ENCODE data around the gene GAL3ST1. TPM values are rescaled to one million over a fixed set of nuclear protein-coding genes. Genes with fewer than 3 reads are reported as not detected.

GAL3ST1 gene
- total and polyA plus RNA-seq, 2 experiments from 2014 or later = 11.4 to 17.1 TPM

DNA sequence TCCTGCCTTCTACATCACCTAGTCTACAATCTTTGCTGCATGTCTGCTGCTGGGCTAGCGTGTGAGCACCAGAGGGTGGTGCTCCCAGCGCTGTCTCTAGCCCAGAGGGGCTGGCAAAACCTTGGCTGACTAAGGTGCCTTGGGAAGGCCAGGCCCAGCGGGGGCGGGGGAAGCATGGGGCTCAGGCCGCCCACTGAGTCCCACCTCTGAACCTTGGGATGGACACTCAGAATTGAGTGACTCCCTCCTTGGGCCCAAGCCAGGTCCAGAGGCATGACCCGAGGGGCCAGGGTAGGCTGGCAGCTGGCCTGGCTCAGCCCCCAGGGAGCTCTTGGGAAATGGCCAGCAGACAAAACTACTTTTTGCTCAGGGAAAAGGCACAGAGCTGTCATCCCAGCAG is 7.6 kb upstream of the GAL3ST1 start:
- WGBS (ENCODE audit: low lambda C conversion rate, missing lambda C conversion rate) = 96% methylated on average over 6 of the region's 6 CpGs
- Histone ChIP-seq H3K27ac (no peak overlapping the region), H2AFZ (no peak overlapping the region), H3K4me1 (ENCODE audit: insufficient read depth) (no peaks in the 10 kb centered on the region), H3K9me2 (replicated peaks; ENCODE audit: insufficient read depth) (no peaks in the 10 kb centered on the region), H3K4me2 (no peak overlapping the region), H3K36me3 (replicated peaks; ENCODE audit: insufficient read depth, low read depth) (no peaks in the 10 kb centered on the region), H3K4me3 (no peak overlapping the region), H3K27me3 (no peaks in the 10 kb centered on the region), H4K20me1 (ENCODE audit: insufficient read depth, poor library complexity, severe bottlenecking) (no peaks in the 10 kb centered on the region), H3K79me2 (no peaks in the 10 kb centered on the region), H3K9me3 (ENCODE audit: low read depth) (no peaks in the 10 kb centered on the region)
- no peak for TF ChIP-seq EZH2phosphoT487 (IDR thresholded peaks at IDR 0.05; ENCODE audit: low read depth, severe bottlenecking, unreplicated experiment)
- no peak for TF ChIP-seq EZH2 (IDR thresholded peaks at IDR 0.05; ENCODE audit: borderline replicate concordance)
- TF ChIP-seq, protein P1, sequence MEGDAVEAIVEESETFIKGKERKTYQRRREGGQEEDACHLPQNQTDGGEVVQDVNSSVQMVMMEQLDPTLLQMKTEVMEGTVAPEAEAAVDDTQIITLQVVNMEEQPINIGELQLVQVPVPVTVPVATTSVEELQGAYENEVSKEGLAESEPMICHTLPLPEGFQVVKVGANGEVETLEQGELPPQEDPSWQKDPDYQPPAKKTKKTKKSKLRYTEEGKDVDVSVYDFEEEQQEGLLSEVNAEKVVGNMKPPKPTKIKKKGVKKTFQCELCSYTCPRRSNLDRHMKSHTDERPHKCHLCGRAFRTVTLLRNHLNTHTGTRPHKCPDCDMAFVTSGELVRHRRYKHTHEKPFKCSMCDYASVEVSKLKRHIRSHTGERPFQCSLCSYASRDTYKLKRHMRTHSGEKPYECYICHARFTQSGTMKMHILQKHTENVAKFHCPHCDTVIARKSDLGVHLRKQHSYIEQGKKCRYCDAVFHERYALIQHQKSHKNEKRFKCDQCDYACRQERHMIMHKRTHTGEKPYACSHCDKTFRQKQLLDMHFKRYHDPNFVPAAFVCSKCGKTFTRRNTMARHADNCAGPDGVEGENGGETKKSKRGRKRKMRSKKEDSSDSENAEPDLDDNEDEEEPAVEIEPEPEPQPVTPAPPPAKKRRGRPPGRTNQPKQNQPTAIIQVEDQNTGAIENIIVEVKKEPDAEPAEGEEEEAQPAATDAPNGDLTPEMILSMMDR (IDR thresholded peaks at IDR 0.05; ENCODE audit: poor library complexity) = no peak
- DNase-seq (ENCODE audit: low spot score) = no peak

DNA sequence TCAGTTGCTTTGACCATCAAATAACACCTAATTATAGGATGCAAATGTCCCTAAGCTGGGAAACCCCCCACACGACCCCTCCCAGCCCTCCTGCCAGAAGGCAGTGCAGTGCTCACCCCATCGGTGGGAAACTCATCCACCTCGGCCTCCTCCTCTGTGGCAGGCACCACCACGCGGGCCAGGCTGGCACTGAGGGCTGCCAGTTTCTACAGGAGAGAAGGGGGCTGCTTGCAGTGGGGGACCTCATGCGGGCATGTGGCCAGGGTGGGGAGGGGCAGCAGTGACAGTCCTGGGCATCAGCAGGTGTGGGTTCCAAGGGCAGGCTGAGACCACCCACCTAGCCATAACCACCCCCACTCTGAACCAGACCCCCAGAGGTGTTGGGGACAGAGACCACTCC is 6.4 kb upstream of the GAL3ST1 start:
- 93% methylated on average over 6 of the region's 6 CpGs for WGBS (ENCODE audit: low lambda C conversion rate, missing lambda C conversion rate)
- H3K36me3 ChIP-seq (replicated peaks; ENCODE audit: insufficient read depth, low read depth) = no peaks in the 10 kb centered on the region
- no peak overlapping the region for H3K4me2 ChIP-seq
- TF ChIP-seq EZH2phosphoT487 (IDR thresholded peaks at IDR 0.05; ENCODE audit: low read depth, severe bottlenecking, unreplicated experiment) (no peak), EZH2 (IDR thresholded peaks at IDR 0.05; ENCODE audit: borderline replicate concordance) (no peak)
- TF ChIP-seq, protein P1 (IDR thresholded peaks at IDR 0.05; ENCODE audit: poor library complexity) = no peak
- no peaks in the 10 kb centered on the region for H4K20me1 ChIP-seq (ENCODE audit: insufficient read depth, poor library complexity, severe bottlenecking)
- no peaks in the 10 kb centered on the region for H3K4me1 ChIP-seq (ENCODE audit: insufficient read depth)
- H2AFZ ChIP-seq = no peak overlapping the region
- no peak for DNase-seq (ENCODE audit: low spot score)
- no peak overlapping the region for H3K27ac ChIP-seq
- no peak overlapping the region for H3K4me3 ChIP-seq
- no peaks in the 10 kb centered on the region for H3K9me2 ChIP-seq (replicated peaks; ENCODE audit: insufficient read depth)
- H3K27me3 ChIP-seq = no peaks in the 10 kb centered on the region
- H3K9me3 ChIP-seq (ENCODE audit: low read depth) = no peaks in the 10 kb centered on the region
- H3K79me2 ChIP-seq = no peaks in the 10 kb centered on the region

DNA sequence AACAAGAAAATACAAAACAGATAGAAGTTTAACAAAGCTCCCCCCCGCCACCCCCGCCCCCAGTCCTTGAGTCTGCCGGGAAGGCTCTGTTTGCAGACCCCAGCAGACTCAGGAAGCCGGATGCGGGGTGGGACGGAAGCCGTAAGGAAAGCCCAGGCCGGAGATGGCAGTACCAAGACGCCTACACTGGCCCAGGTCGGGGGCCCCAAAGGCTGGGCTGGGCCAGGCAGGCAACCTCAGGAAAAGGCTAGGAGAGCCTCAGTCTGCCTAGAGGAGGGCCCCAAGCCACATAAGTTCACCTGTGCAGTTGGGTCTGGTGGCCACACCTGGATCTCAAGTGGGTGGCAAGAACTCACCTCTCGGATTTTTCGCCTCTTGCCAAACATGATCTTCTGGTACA is 4.0 kb upstream of the GAL3ST1 start:
- no peak overlapping the region for H2AFZ ChIP-seq
- TF ChIP-seq EZH2 (IDR thresholded peaks at IDR 0.05; ENCODE audit: borderline replicate concordance) = no peak
- TF ChIP-seq, protein P1 (IDR thresholded peaks at IDR 0.05; ENCODE audit: poor library complexity) = no peak
- TF ChIP-seq EZH2phosphoT487 (IDR thresholded peaks at IDR 0.05; ENCODE audit: low read depth, severe bottlenecking, unreplicated experiment) = no peak
- no peaks in the 10 kb centered on the region for H3K79me2 ChIP-seq
- no peak overlapping the region for H3K4me2 ChIP-seq
- no peaks in the 10 kb centered on the region for H3K9me2 ChIP-seq (replicated peaks; ENCODE audit: insufficient read depth)
- H3K36me3 ChIP-seq (replicated peaks; ENCODE audit: insufficient read depth, low read depth) = no peaks in the 10 kb centered on the region
- H3K27me3 ChIP-seq = no peaks in the 10 kb centered on the region
- no peak overlapping the region for H3K27ac ChIP-seq
- no peaks in the 10 kb centered on the region for H3K9me3 ChIP-seq (ENCODE audit: low read depth)
- H4K20me1 ChIP-seq (ENCODE audit: insufficient read depth, poor library complexity, severe bottlenecking) = no peaks in the 10 kb centered on the region
- 96% methylated on average over 12 of the region's 12 CpGs for WGBS (ENCODE audit: low lambda C conversion rate, missing lambda C conversion rate)
- H3K4me3 ChIP-seq = no peak overlapping the region
- H3K4me1 ChIP-seq (ENCODE audit: insufficient read depth) = peaks cover 10% of the 10 kb centered on the region
- DNase-seq (ENCODE audit: low spot score) = no peak

DNA sequence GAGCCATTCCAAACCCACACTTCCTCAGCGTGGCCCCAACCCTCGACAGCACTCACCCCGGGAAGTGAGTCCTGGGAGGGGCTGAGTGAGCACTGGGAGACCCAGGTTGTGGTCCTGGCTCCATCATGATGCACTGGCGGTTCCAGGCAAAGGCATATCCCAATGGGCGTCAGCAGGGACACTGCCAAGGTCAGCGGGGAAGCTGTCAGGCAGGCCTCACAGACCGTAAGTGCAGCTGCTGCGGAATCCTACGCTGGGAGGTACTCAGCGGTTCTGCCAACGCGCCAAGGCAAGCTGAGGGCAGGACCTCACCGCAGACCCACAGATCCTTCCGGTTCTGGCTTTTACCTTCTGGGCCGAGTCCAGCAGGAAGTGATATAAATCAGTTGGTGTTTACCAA is 1.4 kb upstream of the GAL3ST1 start:
- H3K27ac ChIP-seq = no peak overlapping the region
- no peak overlapping the region for H2AFZ ChIP-seq
- TF ChIP-seq, protein P1 (IDR thresholded peaks at IDR 0.05; ENCODE audit: poor library complexity) = no peak
- TF ChIP-seq EZH2phosphoT487 (IDR thresholded peaks at IDR 0.05; ENCODE audit: low read depth, severe bottlenecking, unreplicated experiment) (no peak), EZH2 (IDR thresholded peaks at IDR 0.05; ENCODE audit: borderline replicate concordance) (no peak)
- peaks cover 14% of the 10 kb centered on the region for H3K4me1 ChIP-seq (ENCODE audit: insufficient read depth)
- no peaks in the 10 kb centered on the region for H3K36me3 ChIP-seq (replicated peaks; ENCODE audit: insufficient read depth, low read depth)
- H4K20me1 ChIP-seq (ENCODE audit: insufficient read depth, poor library complexity, severe bottlenecking) = no peaks in the 10 kb centered on the region
- no peaks in the 10 kb centered on the region for H3K27me3 ChIP-seq
- DNase-seq (ENCODE audit: low spot score) = no peak
- H3K79me2 ChIP-seq = no peaks in the 10 kb centered on the region
- 94% methylated on average over 15 of the region's 15 CpGs for WGBS (ENCODE audit: low lambda C conversion rate, missing lambda C conversion rate)
- H3K9me3 ChIP-seq (ENCODE audit: low read depth) = no peaks in the 10 kb centered on the region
- H3K9me2 ChIP-seq (replicated peaks; ENCODE audit: insufficient read depth) = no peaks in the 10 kb centered on the region
- H3K4me2 ChIP-seq = no peak overlapping the region
- no peak overlapping the region for H3K4me3 ChIP-seq
